Raji (cell line): ENCODE data around the gene GPR158.

Experiments used
- POLR2A ChIP-seq: IDR thresholded peaks from 2 replicates; pipeline ENCODE4 v1.6.1; 2011; ENCODE audit warnings: low read depth, low read length, control low read depth; ENCODE audit not compliant: insufficient read depth

Gene GPR158

DNA sequence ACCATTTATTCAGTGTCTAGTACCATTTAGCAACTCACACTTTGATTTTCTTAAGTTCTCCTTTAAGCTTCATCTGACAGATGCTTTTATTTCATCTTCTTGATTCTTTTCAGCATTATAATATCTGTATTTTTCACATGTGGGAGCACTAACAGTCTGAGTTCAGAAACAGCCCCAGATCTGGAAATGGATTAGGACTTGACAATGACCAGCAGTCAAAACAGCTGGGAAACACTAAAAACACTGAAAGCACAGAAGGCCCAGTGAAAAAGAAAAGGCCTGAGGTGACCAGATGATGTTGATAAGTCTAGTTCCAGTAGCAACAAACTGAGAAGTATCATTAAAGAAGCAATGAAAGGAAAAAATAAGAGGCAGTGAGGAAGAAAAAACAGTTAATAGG, 454.5 kb downstream of the GPR158 start:
- TF ChIP-seq POLR2A, result no peak

DNA sequence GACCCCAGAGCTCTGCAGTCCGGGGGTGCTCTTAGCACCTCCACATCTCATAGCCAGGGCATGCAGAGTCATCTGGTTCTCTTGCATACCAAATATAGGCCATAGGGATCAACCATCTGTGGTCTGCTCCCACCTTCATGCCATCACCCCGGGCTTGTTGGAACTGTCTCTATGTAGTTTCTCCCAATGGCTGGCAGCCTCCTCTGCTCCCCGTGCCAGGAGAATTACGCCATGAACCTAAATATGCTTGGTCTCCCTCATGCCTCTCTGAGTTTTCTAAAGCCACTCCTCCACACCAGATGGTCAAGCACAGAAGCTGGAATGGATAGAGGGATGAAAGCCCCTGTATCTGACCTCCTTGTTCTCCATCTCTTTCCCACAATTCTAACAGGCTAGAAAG, 456.7 kb downstream of the GPR158 start:
- no peak for TF ChIP-seq POLR2A

- TF ChIP-seq POLR2A, result no peak
Measured at GRCh38 chr10:25632802-25633201, 458.0 kb downstream of the GPR158 start.

GRCh38 chr10:25633542-25633941, 458.7 kb downstream of the GPR158 start:
- TF ChIP-seq POLR2A, result no peak

- no peak for TF ChIP-seq POLR2A
Measured at GRCh38 chr10:25639646-25640045, 464.8 kb downstream of the GPR158 start.

- no peak for TF ChIP-seq POLR2A
Measured at GRCh38 chr10:25641595-25641994, 466.8 kb downstream of the GPR158 start.

- no peak for TF ChIP-seq POLR2A
Measured at GRCh38 chr10:25642721-25643120, 467.9 kb downstream of the GPR158 start.

DNA sequence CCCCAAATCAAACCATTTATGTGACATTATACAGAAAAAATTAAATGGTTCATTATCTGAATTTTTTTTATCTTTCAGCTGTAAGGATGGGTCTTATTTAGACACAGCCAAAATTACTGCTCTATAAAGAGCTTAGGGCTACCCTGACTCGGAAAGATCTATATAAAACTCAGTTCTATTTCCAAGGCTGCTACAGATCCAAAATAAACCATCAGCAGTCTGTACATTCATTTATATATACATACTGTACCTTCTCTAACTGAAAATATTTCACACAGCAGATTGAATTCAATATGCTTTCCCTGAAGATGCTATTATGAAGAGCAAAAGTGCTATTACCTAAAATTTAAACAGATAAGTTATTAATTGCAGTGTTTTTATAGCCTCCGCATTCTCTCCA, 471.6 kb downstream of the GPR158 start:
- no peak for TF ChIP-seq POLR2A

GRCh38 chr10:25651534-25651933, 476.7 kb downstream of the GPR158 start:
- no peak for TF ChIP-seq POLR2A
